Nephron (organoid): ENCODE results near the gene OR2AK2.
A peak's percentile ranks its signal among the peaks of the same experiment; 100 is the strongest.
"Not testable (repeated sequence)": the region's sequence is repeated elsewhere in the genome, so short reads cannot be mapped to it uniquely, and the experiment has no call there.

Experiments
- H3K27ac Mint-ChIP-seq, 3 experiments: 2 replicates each; pipeline ENCODE4 v1.8.0; 2020; ENCODE audit warnings: mixed read lengths in 3 of 3, mild to moderate bottlenecking in 2 of 3, moderate library complexity in 1 of 3
- H3K27me3 Mint-ChIP-seq: 2 replicates; pipeline ENCODE4 v1.8.0; 2021; ENCODE audit warnings: low read depth, mild to moderate bottlenecking, moderate library complexity, mixed read lengths
- H3K36me3 Mint-ChIP-seq: 2 replicates; pipeline ENCODE4 v1.8.0; 2020; ENCODE audit warnings: low read depth, mixed read lengths
- H3K4me1 Mint-ChIP-seq: 2 replicates; pipeline ENCODE4 v1.8.0; 2020; ENCODE audit warnings: mixed read lengths
- H3K4me3 Mint-ChIP-seq, 3 experiments: 2 replicates each; pipeline ENCODE4 v1.8.0; 2020; ENCODE audit warnings: mild to moderate bottlenecking in 3 of 3, mixed read lengths in 3 of 3, moderate library complexity in 2 of 3
- H3K9me3 Mint-ChIP-seq: 2 replicates; pipeline ENCODE4 v1.8.0; 2020; ENCODE audit warnings: mixed read lengths
- TF ChIP-seq, protein P1 (sequence below), 3 experiments: fragments of 200-600 bp; sonication (generic); IDR thresholded peaks; one replicate each; pipeline ENCODE4 v1.5.0; 2021; ENCODE audit warnings: antibody characterized with exemption in 3 of 3; ENCODE audit not compliant: unreplicated experiment in 3 of 3

Gene OR2AK2

DNA sequence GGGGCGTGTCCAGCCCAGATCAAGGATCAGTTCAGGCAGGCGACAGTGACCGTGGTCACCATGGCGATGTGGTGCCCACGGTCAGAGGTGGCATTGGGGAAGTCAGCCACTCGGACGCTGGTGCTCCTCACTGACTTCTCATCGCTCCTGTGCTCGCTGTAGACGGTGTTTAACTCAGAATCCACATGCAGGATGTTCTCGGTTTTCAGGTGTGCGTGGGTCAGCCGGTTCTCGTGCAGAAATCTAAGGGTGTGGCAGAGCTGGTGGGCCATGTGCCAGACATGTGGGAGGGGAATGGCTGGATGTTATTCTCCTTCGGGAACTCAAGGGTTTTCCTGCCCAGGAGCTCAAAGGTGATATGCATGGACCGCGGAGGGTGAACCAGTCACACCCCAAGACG lies 28.6 kb upstream of the OR2AK2 start:
- Mint-ChIP-seq H3K9me3 (peaks cover 18% of the 10 kb centered on the region), H3K4me1 (no peaks in the 10 kb centered on the region), H3K27ac (no peak overlapping the region), H3K4me3 (no peak overlapping the region), H3K36me3 (no peaks in the 10 kb centered on the region), H3K27me3 (peaks cover 7% of the 10 kb centered on the region)
- TF ChIP-seq, protein P1, sequence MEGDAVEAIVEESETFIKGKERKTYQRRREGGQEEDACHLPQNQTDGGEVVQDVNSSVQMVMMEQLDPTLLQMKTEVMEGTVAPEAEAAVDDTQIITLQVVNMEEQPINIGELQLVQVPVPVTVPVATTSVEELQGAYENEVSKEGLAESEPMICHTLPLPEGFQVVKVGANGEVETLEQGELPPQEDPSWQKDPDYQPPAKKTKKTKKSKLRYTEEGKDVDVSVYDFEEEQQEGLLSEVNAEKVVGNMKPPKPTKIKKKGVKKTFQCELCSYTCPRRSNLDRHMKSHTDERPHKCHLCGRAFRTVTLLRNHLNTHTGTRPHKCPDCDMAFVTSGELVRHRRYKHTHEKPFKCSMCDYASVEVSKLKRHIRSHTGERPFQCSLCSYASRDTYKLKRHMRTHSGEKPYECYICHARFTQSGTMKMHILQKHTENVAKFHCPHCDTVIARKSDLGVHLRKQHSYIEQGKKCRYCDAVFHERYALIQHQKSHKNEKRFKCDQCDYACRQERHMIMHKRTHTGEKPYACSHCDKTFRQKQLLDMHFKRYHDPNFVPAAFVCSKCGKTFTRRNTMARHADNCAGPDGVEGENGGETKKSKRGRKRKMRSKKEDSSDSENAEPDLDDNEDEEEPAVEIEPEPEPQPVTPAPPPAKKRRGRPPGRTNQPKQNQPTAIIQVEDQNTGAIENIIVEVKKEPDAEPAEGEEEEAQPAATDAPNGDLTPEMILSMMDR (IDR thresholded peaks at IDR 0.05; ENCODE audit: unreplicated experiment in 3 of 3), result no peak

DNA sequence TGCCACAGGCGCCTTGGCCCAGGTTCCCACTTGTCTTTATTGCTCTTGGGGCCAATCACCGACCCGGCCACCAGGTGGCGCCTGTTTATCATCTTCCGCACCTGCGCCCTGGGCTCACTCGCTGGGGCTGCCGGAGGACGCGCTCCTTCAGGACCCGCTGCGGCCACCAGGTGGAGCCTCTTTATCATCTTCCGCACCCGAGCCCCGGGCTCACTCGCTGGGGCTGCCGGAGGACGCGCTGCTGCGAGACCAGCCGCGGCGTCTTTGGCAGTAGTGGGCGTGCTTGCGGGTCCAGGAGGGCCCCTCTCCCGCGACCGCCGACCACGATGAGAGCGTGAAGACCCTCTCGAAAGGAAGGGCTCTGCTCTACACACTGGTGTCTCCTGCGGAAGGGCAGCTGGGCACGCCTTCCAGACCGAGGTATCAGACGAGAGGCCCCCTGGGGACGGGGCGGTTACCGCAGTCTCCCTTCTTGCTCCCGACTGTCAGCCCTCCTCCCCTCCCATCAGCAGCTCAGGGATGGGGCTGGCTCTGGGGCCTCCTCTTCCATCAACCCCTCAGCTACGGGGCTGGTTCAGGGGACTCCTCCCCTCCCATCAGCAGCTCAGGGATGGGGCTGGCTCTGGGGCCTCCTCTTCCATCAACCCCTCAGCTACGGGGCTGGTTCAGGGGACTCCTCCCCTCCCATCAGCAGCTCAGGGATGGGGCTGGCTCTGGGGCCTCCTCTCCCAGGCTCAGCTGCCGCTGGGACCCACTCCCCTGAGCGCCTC lies 27.9 kb upstream of the OR2AK2 start:
- H3K27me3 Mint-ChIP-seq, H3K4me1 Mint-ChIP-seq, H3K36me3 Mint-ChIP-seq, H3K27ac Mint-ChIP-seq: not testable (repeated sequence)
- TF ChIP-seq, protein P1 (IDR thresholded peaks at IDR 0.05; ENCODE audit: unreplicated experiment in 3 of 3), result peak; percentile 42 to 62 (median 46)
- Mint-ChIP-seq H3K4me3 (peak overlapping the region in 2 of 3 experiments; percentile 26 to 72), H3K9me3 (peaks cover 18% of the 10 kb centered on the region)

DNA sequence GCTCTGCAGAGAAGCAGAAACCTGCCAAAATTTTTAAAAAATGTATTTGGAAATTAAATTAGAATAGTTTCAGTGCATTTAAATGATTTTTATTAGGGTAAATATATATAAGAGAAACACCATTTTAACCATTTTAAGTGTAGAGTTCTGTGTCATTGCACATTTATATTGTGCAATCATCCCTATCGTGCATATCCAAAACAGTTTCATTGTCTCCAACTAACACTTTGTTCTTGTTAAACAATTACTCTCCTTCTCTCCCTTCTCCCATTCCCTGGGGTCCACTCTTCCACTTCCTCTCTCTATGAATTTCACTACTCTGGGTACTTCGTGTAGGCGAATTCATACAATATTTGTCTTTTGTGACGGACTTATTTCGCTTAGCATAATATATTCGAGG lies 22.4 kb upstream of the OR2AK2 start:
- TF ChIP-seq, protein P1 (IDR thresholded peaks at IDR 0.05; ENCODE audit: unreplicated experiment in 3 of 3), result no peak
- Mint-ChIP-seq H3K27ac (no peak overlapping the region), H3K27me3 (no peaks in the 10 kb centered on the region), H3K36me3 (no peaks in the 10 kb centered on the region), H3K4me3 (no peak overlapping the region), H3K9me3 (peaks cover 27% of the 10 kb centered on the region), H3K4me1 (no peaks in the 10 kb centered on the region)

DNA sequence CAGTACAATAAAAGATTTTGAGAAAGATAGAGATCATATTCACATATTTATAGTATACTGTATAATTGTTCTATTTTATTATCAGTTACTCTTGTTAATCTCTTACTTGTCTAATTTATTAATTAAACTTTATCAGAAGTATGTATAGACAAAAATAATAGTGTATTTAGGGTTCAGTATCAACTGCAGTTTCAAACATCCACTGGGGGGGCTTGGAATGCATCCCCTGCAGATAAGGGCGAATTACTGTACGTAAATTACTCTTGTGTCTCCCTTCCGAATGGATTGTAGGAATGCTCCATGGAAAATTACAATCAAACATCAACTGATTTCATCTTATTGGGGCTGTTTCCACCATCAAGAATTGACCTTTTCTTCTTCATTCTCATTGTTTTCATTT lies 16.5 kb upstream of the OR2AK2 start, which contains the start of gene OR2L8:
TSS of gene OR2L8 (plus strand) at position 301 of the 400 bp plus-strand sequence. CDS start at position 301, 0 bp downstream.
- Mint-ChIP-seq H3K27me3 (no peaks in the 10 kb centered on the region), H3K9me3 (peaks cover 42% of the 10 kb centered on the region)
- TF ChIP-seq, protein P1 (IDR thresholded peaks at IDR 0.05; ENCODE audit: unreplicated experiment in 3 of 3), result no peak

DNA sequence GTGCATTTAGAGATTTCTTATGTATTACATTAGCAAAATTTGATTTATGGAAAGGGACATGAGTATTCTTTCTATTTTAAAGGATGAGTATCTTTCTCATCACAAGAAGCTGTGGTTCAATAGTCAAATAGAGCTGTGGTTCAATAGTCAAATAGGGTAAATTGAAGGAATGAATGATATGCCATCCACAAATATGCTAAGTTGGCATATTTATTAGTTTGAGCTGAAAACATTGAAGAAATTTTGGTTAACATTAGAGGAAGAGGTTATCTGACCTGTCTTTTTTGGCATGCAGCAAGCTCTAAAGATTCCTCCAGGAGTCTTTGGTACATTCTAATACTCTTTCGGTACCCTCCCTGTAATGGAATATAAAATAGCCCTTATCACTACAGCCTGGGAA lies 11.6 kb upstream of the OR2AK2 start:
- Mint-ChIP-seq H3K36me3 (no peaks in the 10 kb centered on the region), H3K27me3 (no peaks in the 10 kb centered on the region), H3K4me1 (no peaks in the 10 kb centered on the region), H3K9me3 (peaks cover 31% of the 10 kb centered on the region), H3K27ac (no peak overlapping the region), H3K4me3 (no peak overlapping the region)
- TF ChIP-seq, protein P1 (IDR thresholded peaks at IDR 0.05; ENCODE audit: unreplicated experiment in 3 of 3), result no peak

More for the DNA sequence above, 16.5 kb upstream of the OR2AK2 start, which contains the start of gene OR2L8:
- no peaks in the 10 kb centered on the region for H3K4me1 Mint-ChIP-seq
- H3K36me3 Mint-ChIP-seq, result no peaks in the 10 kb centered on the region
- no peak within 1 kb of the TSS for H3K27ac Mint-ChIP-seq
- H3K4me3 Mint-ChIP-seq, result no peak within 1 kb of the TSS

- H3K27ac Mint-ChIP-seq, result no peak overlapping the region
- H3K4me1 Mint-ChIP-seq, result no peaks in the 10 kb centered on the region
These were observed 3.2 kb upstream of the OR2AK2 start for GRCh38 chr1:247961791-247962190.

More at GRCh38 chr1:247961791-247962190, 3.2 kb upstream of the OR2AK2 start:
- H3K9me3 Mint-ChIP-seq, result peaks cover 32% of the 10 kb centered on the region
- H3K36me3 Mint-ChIP-seq, result no peaks in the 10 kb centered on the region
- H3K27me3 Mint-ChIP-seq, result no peaks in the 10 kb centered on the region
- H3K4me3 Mint-ChIP-seq, result no peak overlapping the region
- TF ChIP-seq, protein P1 (IDR thresholded peaks at IDR 0.05; ENCODE audit: unreplicated experiment in 3 of 3), result no peak
